Activated naive CD4-positive, alpha-beta T cell treated with anti-CD3 and anti-CD28 coated beads, Interleukin-2, amount 50 U/mL, for 16 hours (primary cell): ENCODE data around the gene GRIN3A.
"Not testable (repeated sequence)": the region's sequence is repeated elsewhere in the genome, so short reads cannot be mapped to it uniquely, and the experiment has no call there.

Source experiments
- DNase-seq: peaks from one replicate; pipeline ENCODE4 v3.0.0-alpha.2; 2020

The GRIN3A gene

GRCh38 chr9:101571114-101571513, 167.3 kb downstream of the GRIN3A start:
- DNase-seq: no peak

DNA sequence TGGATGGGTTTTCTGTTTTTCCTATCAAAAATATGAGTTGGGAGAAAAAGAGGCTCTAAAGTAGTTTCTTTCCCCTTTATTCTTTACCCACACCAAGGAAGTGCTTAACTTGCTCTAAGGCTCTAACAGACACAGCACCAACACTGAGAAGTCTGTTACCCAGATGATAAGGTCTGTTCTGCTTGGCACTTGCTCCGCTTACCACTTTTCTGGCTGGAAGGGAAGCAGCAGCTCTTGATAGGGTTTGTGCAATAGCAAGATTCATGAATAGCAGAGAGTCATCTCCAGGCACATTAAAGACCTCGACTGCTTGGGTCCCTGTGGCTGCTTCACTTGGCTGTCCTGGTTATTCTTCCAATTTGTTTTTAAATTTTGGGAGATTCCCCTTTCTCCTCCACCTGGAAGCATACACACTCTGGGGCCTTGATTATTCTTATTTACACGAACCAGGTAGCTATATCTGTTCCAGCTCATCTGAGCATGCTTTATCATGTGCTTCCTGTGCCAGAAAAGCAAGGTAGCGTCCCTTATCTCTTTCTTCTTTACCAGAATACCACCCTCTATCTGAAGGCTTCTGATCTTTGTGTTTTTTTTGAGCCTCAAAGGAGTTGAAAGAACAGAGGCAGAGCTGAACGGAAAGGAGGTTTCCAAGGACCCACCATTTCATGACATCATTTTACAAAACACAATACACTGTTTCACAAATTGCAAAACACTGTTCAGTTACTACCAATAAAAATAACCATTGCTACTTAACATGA, 168.5 kb downstream of the GRIN3A start:
- no peak for DNase-seq

- DNase-seq: no peak
Observed at GRCh38 chr9:101567725-101568350, 170.6 kb downstream of the GRIN3A start.

GRCh38 chr9:101566904-101567724, 171.3 kb downstream of the GRIN3A start:
- DNase-seq: peak; percentile 33

DNA sequence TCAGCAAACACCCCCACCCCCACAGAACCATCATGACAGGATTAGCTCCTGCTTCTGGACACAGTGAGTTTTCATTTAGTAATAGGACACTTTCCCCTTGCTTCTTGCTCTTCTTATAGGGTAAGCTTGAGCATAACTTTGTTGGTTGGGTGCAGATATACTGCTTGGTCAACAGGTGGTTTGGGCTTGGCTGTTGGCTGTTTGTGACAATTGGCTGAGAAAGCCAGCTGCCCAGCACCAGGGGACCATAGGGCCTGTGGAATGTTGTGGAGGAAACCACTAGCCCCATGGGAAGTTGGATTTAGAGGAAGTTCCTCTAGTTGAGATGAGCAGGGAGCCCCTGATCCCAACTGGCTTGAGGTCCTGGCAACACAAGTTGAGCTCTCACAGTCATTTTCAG, 174.2 kb downstream of the GRIN3A start:
- DNase-seq: no peak

- DNase-seq: no peak
Observed at GRCh38 chr9:101562966-101563365, 175.5 kb downstream of the GRIN3A start.

DNA sequence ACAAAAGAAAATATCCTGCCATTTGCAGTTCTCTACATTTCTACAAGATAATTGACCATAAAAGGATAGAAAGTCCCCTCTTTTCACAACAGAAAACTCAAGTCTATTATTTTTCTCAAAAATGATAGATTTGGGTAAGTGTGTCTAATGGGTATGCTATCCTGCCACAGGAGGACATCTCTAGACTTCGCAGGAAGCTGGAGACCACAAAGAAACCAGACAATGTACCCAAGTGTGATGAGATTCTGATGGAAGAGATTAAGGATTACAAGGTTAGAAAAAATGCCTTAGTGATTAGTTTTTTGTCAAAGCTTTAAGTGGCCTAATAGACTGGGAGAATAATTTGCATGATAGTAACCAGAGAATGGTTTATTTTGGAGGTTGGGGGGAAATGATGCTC, 176.7 kb downstream of the GRIN3A start:
- no peak for DNase-seq

- not testable (repeated sequence) for DNase-seq
Observed at GRCh38 chr9:101549472-101550098, 188.9 kb downstream of the GRIN3A start.

GRCh38 chr9:101543098-101543735, 195.2 kb downstream of the GRIN3A start:
- DNase-seq: no peak

GRCh38 chr9:101540069-101540468, 198.4 kb downstream of the GRIN3A start:
- no peak for DNase-seq

DNA sequence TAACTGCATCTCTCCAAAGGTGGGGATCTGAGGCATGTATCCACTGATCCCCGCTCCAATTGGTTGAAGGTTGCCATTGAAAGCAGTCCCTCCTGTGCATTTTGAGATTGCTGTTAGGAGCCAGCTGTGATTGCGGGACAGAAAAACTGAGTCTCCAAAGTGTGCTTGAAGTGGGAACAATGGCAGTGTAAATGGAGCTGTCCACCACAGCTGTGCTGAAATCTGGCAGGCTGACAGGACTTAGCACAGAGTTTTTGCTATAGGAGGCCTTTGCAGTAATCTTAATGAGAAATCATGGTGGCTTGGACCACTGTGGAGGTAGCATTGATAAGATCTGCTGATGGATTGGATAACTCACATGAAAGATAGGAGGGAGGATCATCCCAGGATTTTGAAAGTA, 201.5 kb downstream of the GRIN3A start:
- DNase-seq: no peak

DNA sequence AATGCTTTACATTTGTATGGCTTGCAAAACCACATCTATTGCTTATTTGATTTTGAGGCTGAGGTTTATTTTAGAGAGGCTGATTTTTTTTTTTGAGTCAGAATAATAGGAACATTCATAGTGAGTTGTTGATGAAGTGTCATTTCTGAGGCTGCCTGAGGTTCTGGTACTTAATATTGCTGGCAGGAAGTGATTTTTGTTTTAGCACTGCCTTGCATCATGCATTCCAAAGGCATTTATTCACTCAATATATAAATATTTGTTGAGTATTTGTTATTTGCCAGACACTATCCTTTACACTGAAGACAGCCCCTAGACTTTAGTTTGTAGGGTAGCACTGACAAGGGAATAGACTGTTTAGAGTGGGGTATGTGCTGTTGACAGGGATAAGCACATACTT, 202.1 kb downstream of the GRIN3A start:
- DNase-seq: no peak

- DNase-seq: peak; percentile 100
Observed at GRCh38 chr9:101533334-101534204, 204.9 kb downstream of the GRIN3A start, which contains the start of gene RNF20. TSS of gene RNF20 (plus strand) at chr9:101533853. CDS start at chr9:101535424, 1,571 bp downstream.

DNA sequence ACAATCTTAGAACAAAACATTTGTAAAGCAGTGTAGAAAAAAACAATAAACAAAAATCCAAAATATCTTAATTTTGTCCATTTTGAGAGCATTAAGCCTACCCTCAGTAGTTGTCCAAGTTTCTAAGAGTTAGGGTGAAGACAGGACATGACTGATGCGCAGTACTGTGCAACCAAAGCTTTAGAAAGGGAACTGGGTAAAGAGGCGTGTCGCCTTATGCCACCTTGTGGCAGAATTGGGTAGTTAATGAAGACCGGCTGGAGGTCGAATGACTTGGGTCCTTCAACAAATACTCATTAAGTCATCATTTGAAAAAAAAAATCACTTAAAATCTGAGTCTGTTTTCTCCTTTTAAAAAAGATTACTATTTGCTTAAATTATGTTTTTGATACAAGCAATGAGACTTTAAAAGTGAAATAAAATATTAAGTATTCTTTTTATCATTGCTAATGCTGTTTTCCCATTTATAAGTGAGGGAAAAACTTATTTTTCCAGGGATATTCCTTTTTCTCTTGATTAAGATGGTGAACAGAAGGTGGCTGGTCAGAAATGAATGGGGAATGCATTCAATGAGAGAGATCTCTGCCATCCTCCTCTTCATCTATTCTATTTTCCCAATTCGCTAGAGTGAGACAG, 208.3 kb downstream of the GRIN3A start:
- peak; percentile 59 for DNase-seq

GRCh38 chr9:101528015-101528414, 210.4 kb downstream of the GRIN3A start:
- no peak for DNase-seq

DNA sequence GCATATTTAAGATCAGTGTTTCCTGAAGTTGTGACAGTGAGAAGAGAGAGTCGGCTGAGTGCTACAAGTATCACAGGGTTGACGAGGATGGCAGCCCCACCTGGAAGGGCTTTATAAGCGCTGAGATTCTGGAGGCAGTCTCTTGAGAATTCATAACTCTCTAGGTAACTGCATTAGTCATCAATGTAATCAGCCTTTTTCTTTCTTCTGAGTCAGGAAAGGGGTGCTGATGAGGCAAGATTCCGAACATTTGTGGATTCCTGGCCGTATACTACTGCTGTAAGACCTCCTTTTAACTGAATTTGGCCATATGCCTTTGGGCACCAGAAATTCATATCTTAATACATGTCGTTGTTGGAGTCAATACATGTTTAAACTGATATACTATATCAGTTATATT, 211.4 kb downstream of the GRIN3A start:
- DNase-seq: no peak

GRCh38 chr9:101524371-101524770, 214.1 kb downstream of the GRIN3A start:
- DNase-seq: no peak
